ENCODE results near the gene TXLNG. TPM values are rescaled to one million over a fixed set of nuclear protein-coding genes. Genes with fewer than 3 reads are reported as not detected.

The TXLNG gene
- polyA plus RNA-seq, 1 of the 3 experiments (the other 2 are of a cell fraction): 12.1 TPM

GRCh38 chrX:16882702-16883486 lies 96.6 kb downstream of the TXLNG start:
- H3K27me3 ChIP-seq (ENCODE audit: insufficient read depth): no peaks in the 10 kb centered on the region; the same call in 1 of the 2 replicates
- H3K4me2 ChIP-seq: peak overlapping the region; percentile 73
- no peaks in the 10 kb centered on the region for H4K20me1 ChIP-seq (ENCODE audit: insufficient read depth)
- TF ChIP-seq JUND (IDR thresholded peaks at IDR 0.05) (no peak), EZH2phosphoT487 (IDR thresholded peaks at IDR 0.05; ENCODE audit: borderline replicate concordance, low read depth) (no peak), NFIC (IDR thresholded peaks at IDR 0.05; ENCODE audit: borderline replicate concordance) (no peak), IRF3 (IDR thresholded peaks at IDR 0.05; ENCODE audit: low read depth, low read length) (no peak), SMC3 (IDR thresholded peaks at IDR 0.05; ENCODE audit: low read depth, low read length) (peak; percentile 69), FOXJ3 (CRISPR knock-in tag; IDR thresholded peaks at IDR 0.05) (no peak), NRF1 (IDR thresholded peaks at IDR 0.05; ENCODE audit: low read depth, low read length) (peak; percentile 54), TCF12 (IDR thresholded peaks at IDR 0.05) (no peak), RXRA (IDR thresholded peaks at IDR 0.05; ENCODE audit: borderline replicate concordance, low read depth) (no peak), CTCF (IDR thresholded peaks at IDR 0.05) (peak; percentile 87), ELF1 (IDR thresholded peaks at IDR 0.05) (no peak), TAF1 (IDR thresholded peaks at IDR 0.05; ENCODE audit: borderline replicate concordance, low read depth, low read length) (no peak), TEAD4 (IDR thresholded peaks at IDR 0.05; ENCODE audit: borderline replicate concordance, insufficient read depth) (no peak), PBX3 (IDR thresholded peaks at IDR 0.05) (no peak), USF2 (IDR thresholded peaks at IDR 0.05; ENCODE audit: borderline replicate concordance, low read depth, low read length) (no peak), RAD21 (IDR thresholded peaks at IDR 0.05; ENCODE audit: low read length) (peak; percentile 71), FOSL2 (IDR thresholded peaks at IDR 0.05; ENCODE audit: borderline replicate concordance, low read depth) (no peak), SIN3A (IDR thresholded peaks at IDR 0.05; ENCODE audit: borderline replicate concordance, low read depth, low read length) (no peak)
- peak overlapping the region; percentile 51 to 59 for H3K4me3 ChIP-seq (ENCODE audit: low read depth in 2 of 2, low read length in 1 of 2)
- CTCF ChIA-PET: interaction anchor here (0.6 to 4.0 kb wide), 39 partner anchors 10 to 736 kb away, joined by 3 to 42 read pairs (median 4); partner anchors contain the start of gene RBBP7
- H2AFZ ChIP-seq (ENCODE audit: low read depth): peak overlapping the region; percentile 91
- POLR2A ChIA-PET: interaction anchor here (0.5 to 1.4 kb wide), 6 partner anchors 12 to 176 kb away, joined by 3 to 8 read pairs (median 4); partner anchors contain the start of gene REPS2
- H3K27ac ChIP-seq (ENCODE audit: low read depth in 2 of 2, low read length in 1 of 2): peak overlapping the region; percentile 43 to 85; a peak in 3 of 4 replicates
- H3K79me2 ChIP-seq (ENCODE audit: insufficient read depth): no peaks in the 10 kb centered on the region; the same call in 1 of the 2 replicates
- no peaks in the 10 kb centered on the region for H3K36me3 ChIP-seq (replicated peaks in 1 of 2; ENCODE audit: control insufficient read depth in 1 of 2, insufficient read depth in 2 of 2, low read length in 1 of 2)
- peak overlapping the region; percentile 36; the same call in 1 of the 2 replicates for H3K9ac ChIP-seq
- peaks cover 0 to 3% of the 10 kb centered on the region in 2 experiments; a peak in 1 of 4 replicates for H3K4me1 ChIP-seq (ENCODE audit: control insufficient read depth in 1 of 2, insufficient read depth in 2 of 2, low read depth in 1 of 2, low read length in 1 of 2)
- WGBS (ENCODE audit: low lambda C conversion rate): 2% methylated on average over 17 of the region's 27 CpGs
- DNase-seq: peak; percentile 70
- no peaks in the 10 kb centered on the region for H3F3A ChIP-seq (replicated peaks; ENCODE audit: insufficient read depth)
- H3K9me3 ChIP-seq: no peaks in the 10 kb centered on the region
- H3K9me2 ChIP-seq: no peaks in the 10 kb centered on the region
